Ishikawa (cell line): Measurements from ENCODE around the gene PRKCE.

Experiments used
- CEBPB ChIP-seq: IDR thresholded peaks from 2 replicates; pipeline ENCODE4 v1.6.1; 2012
- CREB1 ChIP-seq: IDR thresholded peaks from 2 replicates; pipeline ENCODE4 v1.6.1; 2012; ENCODE audit warnings: low read depth
- EGR1 ChIP-seq: IDR thresholded peaks from 2 replicates; pipeline ENCODE4 v1.6.1; 2012
- EP300 ChIP-seq: IDR thresholded peaks from 2 replicates; pipeline ENCODE4 v1.6.1; 2012; ENCODE audit warnings: borderline replicate concordance
- FOXM1 ChIP-seq: IDR thresholded peaks from 2 replicates; pipeline ENCODE4 v1.6.1; 2012; ENCODE audit warnings: low read depth, borderline replicate concordance
- NFIC ChIP-seq: IDR thresholded peaks from 2 replicates; pipeline ENCODE4 v1.6.1; 2012
- RAD21 ChIP-seq: IDR thresholded peaks from 2 replicates; pipeline ENCODE4 v1.6.1; 2012; ENCODE audit warnings: low read depth
- REST ChIP-seq: IDR thresholded peaks from 2 replicates; pipeline ENCODE4 v1.6.1; 2012; ENCODE audit warnings: low read depth, mild to moderate bottlenecking
- TAF1 ChIP-seq: IDR thresholded peaks from 2 replicates; pipeline ENCODE4 v1.6.1; 2012; ENCODE audit warnings: low read depth, mild to moderate bottlenecking
- TCF12 ChIP-seq: IDR thresholded peaks from 2 replicates; pipeline ENCODE4 v1.6.1; 2012; ENCODE audit warnings: low read depth
- TEAD4 ChIP-seq: IDR thresholded peaks from 2 replicates; pipeline ENCODE4 v1.6.1; 2012
- YY1 ChIP-seq: IDR thresholded peaks from 2 replicates; pipeline ENCODE4 v1.6.1; 2012; ENCODE audit warnings: low read depth
- ZBTB7A ChIP-seq: IDR thresholded peaks from 2 replicates; pipeline ENCODE4 v1.6.1; 2012; ENCODE audit warnings: low read depth
- TF ChIP-seq, protein P1 (sequence below): IDR thresholded peaks from 2 replicates; pipeline ENCODE4 v1.6.1; 2012
- TF ChIP-seq, protein P2 (sequence below): IDR thresholded peaks from 2 replicates; pipeline ENCODE4 v1.6.1; 2012

PRKCE gene

GRCh38 chr2:45981384-45981930, 330.0 kb downstream of the PRKCE start:
- TF ChIP-seq, protein P1, sequence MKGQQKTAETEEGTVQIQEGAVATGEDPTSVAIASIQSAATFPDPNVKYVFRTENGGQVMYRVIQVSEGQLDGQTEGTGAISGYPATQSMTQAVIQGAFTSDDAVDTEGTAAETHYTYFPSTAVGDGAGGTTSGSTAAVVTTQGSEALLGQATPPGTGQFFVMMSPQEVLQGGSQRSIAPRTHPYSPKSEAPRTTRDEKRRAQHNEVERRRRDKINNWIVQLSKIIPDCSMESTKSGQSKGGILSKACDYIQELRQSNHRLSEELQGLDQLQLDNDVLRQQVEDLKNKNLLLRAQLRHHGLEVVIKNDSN, result no peak
- TF ChIP-seq RAD21 (no peak), TCF12 (no peak), NFIC (no peak), YY1 (no peak), CREB1 (no peak), CEBPB (no peak), TEAD4 (no peak), EGR1 (no peak)
- TF ChIP-seq, protein P2, sequence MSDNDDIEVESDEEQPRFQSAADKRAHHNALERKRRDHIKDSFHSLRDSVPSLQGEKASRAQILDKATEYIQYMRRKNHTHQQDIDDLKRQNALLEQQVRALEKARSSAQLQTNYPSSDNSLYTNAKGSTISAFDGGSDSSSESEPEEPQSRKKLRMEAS, result no peak

DNA sequence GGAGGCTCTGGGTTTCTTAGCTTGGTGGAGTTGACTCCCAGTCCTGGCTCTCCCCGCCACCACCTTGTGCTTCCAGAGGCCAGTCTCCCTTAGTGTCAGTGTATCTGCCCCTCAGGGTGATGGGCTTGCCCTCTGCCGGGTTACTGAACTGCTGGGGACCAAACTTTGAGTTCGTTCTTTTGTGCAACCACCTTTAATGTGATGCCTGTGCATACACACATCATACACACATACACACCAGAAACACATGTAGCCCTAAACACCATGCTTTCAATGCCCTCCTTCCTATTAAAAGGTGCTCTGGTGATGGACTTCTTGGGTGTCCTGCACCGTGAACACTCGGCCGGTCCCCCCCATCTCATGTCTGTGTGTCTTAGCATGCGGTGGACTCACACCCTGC, 330.6 kb downstream of the PRKCE start:
- TF ChIP-seq CEBPB (no peak), EGR1 (no peak), RAD21 (no peak), TEAD4 (no peak), REST (no peak), CREB1 (no peak), YY1 (no peak), EP300 (no peak), ZBTB7A (no peak), TAF1 (no peak), FOXM1 (no peak), TCF12 (no peak), NFIC (no peak)
- TF ChIP-seq, protein P2, result no peak
- TF ChIP-seq, protein P1, result no peak

DNA sequence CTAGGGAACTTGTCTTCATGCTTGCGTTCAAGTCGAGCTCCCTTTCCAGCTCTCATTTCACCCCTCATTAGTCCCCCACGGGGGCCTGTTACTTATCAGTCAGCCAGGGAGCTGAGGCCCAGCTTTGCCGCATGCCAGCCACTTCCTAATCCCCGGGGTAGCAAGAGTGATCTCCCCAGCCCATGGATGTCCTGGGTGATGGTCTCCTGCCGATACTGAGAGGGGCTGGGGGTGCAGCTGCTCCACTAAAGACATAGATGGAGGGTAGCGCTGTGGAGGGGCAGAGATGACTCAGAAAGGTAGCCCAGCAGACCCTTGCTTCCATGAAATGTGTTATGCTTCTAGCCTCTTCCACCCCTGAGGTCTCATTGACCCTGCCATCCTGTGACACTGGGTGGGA, 331.7 kb downstream of the PRKCE start:
- no peak for TF ChIP-seq CEBPB
- no peak for TF ChIP-seq TAF1
- no peak for TF ChIP-seq EP300
- no peak for TF ChIP-seq TCF12
- TF ChIP-seq CREB1, result no peak
- no peak for TF ChIP-seq ZBTB7A
- no peak for TF ChIP-seq REST

- TF ChIP-seq REST (no peak), CREB1 (no peak), TEAD4 (no peak), EGR1 (no peak), NFIC (no peak), FOXM1 (no peak), EP300 (no peak), TCF12 (no peak), CEBPB (no peak), ZBTB7A (no peak), RAD21 (no peak)
- TF ChIP-seq, protein P2, result no peak
Measured at GRCh38 chr2:45984366-45984765, 332.9 kb downstream of the PRKCE start.
